Stimulated activated CD4-positive, alpha-beta T cell treated with anti-CD3 and anti-CD28 coated beads, Interleukin-4, amount 100 ng/mL, for 24 hours (primary cell): ENCODE results near the gene SLC17A3.

Experiments used
- DNase-seq: peaks from one replicate; pipeline ENCODE4 v3.0.0-alpha.2; 2020

Gene SLC17A3

DNA sequence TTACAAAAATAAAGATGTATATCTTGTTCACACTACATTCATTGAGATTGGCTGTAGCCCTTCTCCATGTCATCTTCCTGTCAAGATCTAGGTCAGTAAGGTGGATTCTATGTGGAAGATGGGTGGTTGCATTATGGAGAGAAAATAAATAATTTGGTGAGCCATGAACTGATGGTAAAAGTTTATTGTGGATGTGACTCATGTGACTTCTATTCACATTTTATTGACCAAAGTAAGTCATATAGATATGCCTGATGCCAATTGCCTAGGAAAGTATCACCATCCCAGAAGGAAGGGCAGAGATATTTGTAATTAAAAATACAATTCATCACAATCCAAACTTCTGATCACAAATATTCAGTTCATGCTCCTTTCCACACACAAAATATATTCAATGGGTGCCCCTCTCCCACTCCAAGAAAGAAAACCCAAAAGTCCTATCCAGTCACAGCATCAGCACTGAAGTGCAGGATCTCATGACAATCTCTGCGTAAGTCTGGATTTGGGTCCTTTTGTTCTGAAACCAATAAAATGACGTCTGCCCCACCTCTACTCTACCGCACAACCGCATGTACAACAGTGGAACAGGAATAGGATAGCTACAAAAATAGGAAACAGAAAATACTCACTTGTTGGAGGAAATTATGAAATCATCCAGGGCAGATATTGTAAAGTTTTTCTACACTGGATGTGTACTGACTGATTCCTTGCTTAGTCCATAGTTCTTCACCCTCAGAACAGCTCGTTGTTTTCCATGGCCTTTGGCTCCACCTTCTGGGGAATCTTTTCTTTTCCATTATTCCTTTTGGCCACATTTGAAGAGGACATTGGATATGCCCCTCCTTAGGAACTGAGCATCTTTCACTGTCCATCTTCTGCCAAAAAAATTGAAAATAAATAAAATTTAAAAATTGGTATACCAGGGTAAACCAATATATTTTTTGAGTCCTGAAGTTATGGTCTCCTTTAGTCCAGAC, 16.1 kb upstream of the SLC17A3 start:
- no peak for DNase-seq

DNA sequence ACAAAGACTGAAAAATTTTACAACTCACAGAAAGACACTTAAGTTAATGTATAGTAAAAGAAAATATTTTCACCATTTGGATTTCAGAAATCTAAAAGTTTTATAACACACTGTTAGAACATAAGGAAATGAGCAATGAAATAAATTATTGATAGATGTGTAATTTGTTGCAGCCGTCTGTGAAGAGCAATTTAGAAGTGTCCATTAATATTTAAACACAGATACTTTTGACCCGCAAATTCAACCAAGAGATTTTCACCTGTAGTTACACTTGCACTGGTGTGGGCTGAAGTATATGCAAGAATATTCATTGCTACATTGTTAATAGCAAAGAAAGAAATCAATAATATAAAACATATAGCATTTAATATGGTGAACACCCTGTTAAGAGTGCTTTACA, 14.6 kb upstream of the SLC17A3 start:
- no peak for DNase-seq

DNA sequence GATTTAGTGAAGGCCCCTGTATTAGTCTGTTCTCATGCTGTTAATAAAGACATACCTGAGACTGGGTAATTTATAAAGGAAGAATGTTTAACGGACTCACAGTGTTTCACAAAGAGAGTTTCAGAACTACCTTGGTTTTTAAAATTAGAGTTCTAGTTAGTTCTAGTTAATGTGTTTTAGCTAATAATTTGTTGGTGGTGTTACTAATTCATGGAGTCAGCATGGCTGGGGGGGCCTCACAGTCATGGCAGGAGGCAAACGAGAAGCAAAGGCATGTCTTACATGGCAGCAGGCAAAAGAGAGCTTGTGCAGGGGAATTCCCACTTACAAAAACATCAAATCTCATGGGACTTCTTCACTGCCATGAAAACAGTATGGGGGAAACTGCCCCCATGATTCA, 12.0 kb upstream of the SLC17A3 start:
- no peak for DNase-seq

DNA sequence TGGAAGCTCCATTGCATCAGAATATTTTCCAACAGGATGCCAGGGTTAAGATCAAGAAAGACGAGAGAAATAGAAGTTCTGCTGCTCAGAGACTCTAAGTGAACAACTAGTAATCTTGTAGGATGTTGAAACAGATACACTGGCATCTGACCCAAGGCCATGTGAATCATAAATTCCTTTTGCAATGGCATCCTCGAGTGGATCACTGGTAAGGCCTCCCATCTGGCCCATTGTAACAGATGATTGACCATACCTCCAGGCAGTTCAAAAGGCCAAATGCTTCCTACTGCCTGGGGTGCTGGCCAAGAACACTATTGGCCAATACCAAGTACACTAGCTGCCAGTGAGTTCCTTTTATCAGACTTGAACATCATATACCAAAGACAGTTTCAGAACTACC, 9.9 kb upstream of the SLC17A3 start:
- DNase-seq: no peak

DNA sequence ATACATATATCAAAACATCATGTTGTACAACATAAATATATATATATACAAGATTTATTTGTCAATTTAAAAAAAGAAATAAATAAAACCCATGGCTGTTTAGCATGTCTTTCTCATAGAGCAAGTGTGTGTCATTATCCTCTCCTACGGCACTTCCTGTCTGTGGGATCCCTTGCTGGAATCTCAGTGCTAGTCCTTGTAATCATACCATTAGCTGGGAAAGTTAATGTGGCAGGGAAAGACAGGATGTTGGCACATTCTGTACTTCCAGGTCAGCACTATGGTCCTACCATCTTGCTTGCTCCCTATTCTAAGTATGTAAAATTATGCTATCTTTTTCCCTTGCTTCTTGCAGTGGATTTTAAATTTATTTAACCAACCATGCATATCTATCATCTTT, 9.5 kb upstream of the SLC17A3 start:
- DNase-seq: no peak

DNA sequence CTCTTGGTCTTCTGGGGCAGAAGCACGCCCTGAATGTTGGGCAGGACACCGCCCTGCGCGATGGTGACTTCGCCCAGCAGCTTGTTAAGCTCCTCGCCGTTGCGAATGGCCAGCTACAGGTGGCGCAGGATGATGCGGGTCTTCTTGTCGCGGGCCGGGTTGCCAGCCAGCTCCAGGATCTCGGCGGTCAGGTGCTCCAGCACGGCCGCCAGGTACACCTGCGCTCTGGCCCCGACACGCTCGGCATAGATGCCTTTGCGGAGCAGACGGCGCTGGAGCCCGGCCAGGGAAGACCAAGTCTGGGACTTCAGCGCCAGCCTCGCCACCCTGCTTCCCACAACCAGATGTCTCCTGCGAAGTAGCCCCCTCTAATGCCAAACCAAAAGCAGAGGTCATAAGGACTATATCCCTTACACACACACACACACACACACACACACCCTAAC, 8.0 kb upstream of the SLC17A3 start:
- DNase-seq: peak; percentile 25

DNA sequence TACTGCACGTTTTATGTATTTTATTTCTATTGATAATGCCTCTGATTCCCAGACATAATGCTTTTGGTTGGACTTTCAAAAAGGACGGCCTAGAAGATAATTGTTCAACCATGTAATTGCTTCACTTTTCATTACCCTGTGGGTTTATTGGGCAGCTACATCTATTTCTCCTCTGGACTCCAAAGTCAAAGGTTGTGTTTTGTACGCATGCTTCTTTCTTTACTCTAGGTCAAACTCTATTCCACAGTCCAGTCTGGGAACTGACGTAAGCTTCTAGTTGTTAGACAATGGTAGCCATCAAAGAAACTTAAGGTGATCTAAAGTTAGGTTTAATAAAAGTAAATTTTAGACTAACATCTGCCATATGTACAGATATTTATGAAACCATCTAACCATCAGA, 6.6 kb upstream of the SLC17A3 start:
- DNase-seq: no peak

DNA sequence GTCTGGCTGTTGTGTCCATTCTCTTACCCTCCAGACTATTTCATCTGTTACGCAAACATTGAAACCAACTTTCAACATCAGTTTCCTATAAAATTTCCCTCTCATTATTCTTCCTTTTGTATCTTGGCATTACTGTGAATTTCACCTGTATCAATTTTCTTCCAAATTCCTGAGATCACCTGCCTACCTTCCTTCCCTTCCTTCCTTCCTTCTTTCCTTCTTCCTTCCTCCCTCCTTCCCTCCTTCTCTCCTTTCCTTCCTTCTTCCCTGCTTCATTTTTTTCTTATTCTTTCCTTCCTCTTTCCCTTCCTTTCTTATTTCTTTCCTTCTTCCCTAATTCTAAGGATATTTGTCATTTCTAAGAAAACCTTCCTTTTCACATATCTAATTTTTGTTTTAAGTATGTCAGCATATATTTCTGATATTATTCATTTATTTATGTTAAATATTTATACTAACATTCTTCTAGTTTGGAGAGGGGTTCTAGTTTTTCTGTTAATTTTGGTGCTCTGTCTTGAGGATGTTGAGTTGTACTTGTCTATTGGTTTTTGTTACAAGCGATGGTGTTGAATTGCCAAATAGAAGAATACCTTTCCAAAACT, 4.8 kb upstream of the SLC17A3 start:
- DNase-seq: no peak

DNA sequence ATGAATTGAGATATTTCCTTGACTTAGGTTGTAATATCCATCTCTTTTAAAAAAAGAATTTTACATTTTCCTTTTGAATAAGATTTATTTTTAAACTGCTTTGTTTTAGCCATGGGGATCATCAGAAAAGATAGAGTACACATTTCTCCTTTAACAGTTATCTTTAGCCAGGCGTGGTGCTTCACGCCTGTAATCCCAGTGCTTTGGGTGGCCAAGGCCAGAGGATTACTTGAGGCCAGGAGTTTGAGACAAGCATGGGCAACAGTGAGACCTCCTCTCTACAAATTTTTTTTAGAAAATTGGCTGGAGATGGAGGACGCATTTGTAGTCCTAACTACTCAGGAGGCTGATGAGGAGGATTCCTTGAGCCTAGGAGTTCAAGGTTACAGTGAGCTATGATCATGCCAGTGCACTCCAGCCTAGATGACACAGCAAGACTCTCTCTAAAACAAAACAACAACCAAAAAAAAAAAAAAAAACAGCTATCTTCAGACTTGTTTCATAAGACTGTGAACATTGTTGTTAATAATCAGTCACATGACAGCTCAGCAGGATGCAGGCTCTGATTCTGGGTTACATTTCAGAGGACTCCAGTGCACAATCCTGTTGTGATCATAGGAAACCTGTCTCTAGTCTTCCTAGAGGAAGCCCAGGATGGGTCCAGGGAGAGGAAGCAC, 2.0 kb upstream of the SLC17A3 start:
- DNase-seq: no peak

DNA sequence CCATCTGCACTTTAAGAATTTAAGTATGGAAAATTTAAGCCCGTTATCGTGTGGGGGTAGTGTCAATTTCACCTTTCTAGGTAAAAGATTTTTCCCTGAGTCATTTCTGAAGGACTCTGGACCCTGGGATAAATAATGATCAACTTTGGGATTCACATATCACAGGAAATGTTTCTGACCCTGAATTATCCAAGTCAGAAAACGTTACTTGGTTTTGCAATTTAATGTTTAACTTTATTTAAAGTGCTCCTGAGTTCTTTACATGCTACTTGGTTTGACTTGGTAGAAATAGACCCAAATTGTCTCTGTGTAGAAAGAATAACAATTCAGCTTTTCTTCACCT, 1.5 kb upstream of the SLC17A3 start:
- DNase-seq: no peak

DNA sequence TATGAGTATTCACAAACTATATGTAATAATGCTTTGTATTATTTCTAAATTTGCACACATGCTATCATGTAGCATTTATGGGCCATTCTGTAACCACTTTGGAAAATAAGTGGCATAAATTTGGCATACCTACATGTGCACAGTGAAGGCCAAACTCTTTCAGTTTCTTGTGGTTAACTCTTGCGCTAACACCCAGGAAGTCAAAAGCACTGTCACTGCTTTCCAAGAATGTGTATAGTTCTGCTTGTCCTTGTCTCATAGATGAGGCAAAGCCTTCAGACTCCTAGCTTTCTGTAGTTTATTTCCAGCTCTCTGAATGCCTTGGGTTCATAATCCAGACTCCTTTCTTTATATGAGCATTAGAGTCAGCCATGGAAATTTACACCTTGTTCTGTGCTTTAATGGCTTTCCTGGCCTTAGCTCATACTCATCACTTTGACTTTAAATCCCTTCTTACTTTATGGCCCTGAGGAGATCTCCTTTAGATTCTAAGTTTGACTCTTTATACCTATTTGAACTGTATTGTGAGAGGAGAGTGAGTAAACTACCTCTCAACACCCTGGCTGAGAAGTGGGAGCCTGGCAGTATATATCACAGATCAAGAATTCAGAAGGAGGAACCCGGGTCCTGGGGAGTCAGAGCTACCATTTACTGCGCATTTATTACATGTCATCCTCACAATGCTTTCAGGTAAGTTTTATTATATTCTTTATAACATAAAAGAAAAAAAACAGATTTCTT, 949 bp upstream of the SLC17A3 start:
- DNase-seq: no peak

DNA sequence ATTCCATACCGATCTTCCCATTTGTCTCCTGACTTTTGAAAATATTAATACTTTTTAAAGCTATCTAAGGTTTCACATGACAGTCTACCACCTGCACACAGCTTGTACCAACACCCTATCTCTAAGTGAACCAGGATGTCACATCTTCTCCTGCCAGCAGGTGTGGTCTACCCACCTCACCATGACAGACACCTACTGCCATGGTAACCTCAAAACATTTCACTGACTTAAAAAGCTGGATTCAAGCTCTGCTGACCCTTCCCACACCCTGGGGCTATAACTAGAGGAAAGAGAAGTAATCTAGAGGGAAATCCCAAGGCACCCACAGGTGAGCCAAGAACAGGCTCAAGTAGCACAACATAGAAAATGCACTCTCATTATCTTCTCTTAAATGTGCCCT, 1.2 kb downstream of the SLC17A3 start:
- DNase-seq: no peak

DNA sequence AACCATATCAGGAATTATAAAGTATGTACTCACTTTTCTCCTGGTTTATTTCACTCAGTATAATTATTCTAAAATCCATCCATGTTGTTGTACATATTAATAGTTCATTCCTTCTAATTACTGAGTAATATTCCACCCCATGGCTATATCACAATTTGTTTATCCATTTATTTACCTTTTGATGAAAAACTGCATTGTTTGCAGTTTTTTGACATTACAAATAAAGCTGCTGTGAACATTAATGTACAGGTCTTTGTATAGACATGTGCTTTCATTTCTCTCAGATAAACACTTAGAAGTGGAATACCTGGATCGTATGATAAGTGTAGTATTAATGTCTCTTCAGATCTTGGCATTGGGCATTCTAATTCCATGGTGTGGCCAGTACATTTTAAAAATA, 4.2 kb downstream of the SLC17A3 start:
- DNase-seq: no peak

DNA sequence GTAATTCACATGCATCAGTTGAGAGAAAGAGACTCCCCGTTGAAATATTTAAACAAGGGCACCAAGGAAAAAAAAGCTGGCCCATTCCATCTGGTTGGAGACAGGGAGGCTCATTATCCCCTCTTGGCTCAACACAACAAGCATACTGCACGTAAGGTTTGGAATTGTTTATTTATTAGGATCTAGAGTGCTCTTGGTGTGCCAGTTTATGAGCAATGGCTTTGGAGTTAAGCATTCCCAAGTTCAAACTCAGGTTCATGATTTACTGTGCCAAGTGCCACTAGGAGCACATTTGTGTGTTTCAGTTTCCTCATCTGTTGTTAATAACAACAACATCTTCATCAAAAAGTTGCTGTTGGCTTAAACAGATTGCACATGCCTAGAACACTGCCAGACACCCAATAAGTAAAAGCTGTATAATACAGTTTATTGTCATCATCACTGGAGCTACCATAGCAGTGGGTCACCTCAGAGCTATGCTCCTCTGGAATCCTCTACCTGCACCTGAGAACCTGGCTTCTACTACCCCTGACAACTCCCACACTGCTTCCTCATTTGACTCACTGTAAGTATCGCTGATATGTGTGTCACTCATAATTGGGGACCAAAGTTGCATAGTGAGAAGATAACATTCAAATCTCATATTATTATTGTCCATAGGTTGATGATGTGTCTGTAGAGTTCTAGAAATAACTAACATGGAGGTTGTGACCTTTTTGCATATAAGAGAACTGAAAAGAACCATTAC, 5.4 kb downstream of the SLC17A3 start:
- no peak for DNase-seq

DNA sequence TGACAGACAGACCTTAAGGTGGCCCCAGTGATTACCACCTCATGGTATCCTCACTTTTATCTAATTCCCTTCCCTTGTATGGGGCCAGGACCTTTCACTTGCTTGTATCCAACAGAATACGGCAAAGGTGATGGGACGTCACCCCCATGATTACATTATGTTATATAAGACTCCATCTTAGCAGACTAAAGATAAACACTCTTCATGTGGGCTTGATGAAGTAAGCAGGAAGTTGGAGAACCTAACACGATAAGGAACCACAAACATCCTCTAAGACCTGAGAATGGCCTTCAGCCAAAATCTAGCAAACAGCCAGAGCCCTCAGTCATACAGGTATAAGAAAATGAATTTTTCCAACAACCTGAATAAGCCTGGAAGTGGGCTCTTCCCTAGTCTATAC, 8.0 kb downstream of the SLC17A3 start:
- DNase-seq: no peak

DNA sequence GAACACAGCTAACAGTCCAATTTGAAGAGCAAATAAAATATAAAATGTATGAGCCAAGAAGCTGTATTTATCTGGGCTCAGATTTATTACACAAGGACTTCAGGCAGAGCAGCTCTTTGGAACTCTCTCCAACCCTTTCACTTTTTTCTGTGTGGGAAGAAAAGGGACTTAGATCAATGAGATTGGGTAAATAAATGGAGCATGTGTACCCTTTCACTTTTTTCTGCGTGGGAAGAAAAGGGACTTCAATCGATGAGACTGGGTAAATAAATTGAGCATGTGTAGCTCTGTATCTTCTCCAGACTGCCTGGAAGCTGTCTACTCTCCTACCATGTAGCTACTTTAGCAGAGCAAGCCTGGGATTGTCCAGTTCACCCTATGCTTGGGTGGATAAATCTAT, 10.7 kb downstream of the SLC17A3 start:
- no peak for DNase-seq

DNA sequence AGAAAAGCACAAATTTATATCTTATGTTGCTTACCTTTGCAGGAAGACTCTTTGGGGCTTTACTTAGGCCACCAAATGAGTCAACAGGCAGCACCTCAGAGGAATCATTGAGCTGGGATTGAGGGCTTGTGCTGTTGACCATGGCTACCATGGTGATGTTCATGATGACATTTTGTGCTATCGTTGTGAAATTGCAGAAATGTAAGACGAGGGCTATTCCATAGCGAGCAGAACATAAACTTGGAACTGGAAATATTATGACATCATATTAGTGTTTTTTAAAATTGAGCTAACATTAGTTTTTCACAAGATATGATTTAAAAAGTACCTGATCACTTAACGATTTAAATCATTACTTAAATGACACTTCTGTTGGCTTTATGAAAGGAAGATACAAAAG, 11.8 kb downstream of the SLC17A3 start:
- no peak for DNase-seq

DNA sequence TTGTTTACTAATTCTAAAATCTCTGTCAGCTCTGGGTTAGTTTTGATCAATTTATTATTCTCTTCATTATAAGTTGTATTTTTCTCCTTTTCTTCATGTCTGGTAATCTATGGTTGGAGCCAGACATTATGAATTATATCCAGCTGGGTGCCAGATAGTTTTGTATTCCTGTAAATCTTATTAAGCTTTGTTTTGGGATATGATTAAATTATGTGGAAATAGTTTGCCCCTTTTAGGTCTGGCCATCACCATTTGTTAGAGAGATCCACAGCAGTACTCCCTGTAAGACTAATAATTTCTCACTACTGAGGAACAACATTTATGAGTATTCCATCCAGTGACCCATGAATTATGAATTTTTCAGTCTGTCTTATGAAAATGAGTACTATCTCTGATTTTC, 21.3 kb downstream of the SLC17A3 start:
- no peak for DNase-seq

DNA sequence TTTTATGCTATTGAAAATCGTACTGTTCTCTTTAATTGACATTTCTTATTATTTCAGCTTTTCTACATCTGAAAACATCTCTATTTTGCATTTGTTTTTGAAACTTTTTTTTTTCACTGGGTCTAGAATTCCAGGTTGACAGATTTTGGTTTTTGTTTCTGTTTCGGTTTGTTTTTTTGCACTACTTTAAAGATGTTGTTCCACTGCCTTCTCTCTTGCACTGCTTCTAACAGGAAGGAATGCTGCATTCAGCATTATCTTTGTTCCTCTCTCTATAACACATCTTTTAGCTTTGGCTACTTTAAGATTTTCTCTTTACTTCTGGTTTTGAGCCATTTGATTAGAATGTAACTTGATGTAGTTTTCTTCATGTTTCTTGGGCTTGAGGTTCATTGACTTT, 22.1 kb downstream of the SLC17A3 start:
- no peak for DNase-seq

DNA sequence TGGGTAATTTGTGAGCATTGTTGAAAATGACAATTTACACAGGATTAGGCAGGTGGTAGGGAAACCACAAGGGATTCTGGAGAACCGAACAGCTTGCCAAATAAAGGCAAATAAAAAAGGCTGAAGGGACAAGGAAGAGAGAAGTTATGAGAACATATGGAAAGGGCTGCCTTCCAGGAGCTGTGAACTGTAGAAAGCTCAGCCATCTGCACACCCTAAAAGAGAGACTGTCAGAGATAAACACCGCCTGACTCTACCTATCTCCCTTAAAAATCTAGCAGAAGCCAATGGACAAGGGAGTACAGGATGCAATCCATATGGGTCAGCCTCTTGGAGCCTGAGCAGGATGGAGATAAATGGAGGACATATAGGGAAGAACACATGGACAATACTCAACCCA, 29.5 kb downstream of the SLC17A3 start:
- DNase-seq: no peak

DNA sequence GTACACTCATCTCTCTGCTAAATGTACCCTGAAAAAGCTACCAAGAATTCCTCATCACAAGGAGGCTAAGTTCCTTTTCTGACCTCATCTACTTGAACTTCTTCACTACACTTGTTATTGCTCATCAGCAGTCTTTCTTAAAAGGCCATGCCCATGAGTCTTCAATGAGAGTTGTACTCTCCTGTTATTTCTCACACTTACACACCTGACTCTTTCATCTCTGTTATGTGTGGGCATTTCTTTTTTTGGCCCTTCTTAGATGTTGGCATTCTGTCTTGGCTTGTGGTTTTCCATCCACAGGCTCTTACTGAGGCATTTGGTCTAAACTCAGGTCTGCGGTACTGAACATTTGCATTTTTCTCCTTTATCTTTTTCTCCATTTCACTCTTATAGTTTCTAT, 31.5 kb downstream of the SLC17A3 start:
- DNase-seq: peak; percentile 10

DNA sequence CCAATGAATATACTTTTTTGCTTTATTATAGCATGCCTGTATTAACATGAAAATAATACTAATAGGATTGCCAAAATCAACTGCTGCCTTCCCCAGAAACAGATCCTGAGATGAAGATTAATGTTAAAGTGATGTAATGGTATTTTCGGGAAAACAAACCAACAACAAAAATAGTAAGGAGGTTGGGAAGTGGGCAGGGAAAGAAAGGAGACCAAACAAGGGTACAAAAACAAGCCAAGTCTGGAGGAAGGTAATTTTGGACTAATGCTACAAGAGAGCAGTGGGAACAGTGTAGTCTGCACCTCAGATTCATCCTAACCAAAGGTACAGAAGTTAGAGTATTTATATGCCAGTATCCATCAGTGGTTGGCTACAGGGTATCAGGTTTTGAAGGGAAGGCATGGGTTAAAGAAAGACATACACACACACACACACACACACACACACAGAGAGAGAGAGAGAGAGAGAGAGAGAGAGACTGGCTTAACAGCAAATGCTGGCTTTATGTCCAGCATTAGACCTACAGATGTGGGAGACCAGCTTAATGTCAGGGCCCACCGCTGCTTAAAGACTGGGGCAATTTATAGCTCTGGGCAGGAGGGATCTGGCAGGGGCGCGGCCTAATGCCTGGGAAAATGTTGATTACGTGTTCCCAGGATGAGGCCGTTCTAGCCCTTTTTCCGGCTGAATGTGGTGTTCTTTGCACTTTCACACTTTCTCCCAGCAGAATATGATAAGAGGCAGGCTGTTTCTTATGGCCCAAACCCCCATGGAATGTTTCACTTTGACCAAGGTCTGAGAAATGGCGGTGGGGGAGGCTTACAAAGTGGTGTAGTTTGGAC, 38.4 kb downstream of the SLC17A3 start:
- no peak for DNase-seq
